GM10266 (cell line): ENCODE measurements around the gene OR4C12.
"Not testable (repeated sequence)": the region's sequence is repeated elsewhere in the genome, so short reads cannot be mapped to it uniquely, and the experiment has no call there.

ENCODE experiments used
- DNase-seq: peaks from one replicate; pipeline ENCODE4 v3.0.0; 2012; ENCODE audit errors: extremely low spot score
- TF ChIP-seq, protein P1 (sequence below): IDR thresholded peaks from 2 replicates; pipeline ENCODE4 v1.5.1; 2012; ENCODE audit warnings: mild to moderate bottlenecking, low read depth; ENCODE audit not compliant: control insufficient read depth, insufficient read depth; ENCODE audit errors: missing control alignments

OR4C12 gene

DNA sequence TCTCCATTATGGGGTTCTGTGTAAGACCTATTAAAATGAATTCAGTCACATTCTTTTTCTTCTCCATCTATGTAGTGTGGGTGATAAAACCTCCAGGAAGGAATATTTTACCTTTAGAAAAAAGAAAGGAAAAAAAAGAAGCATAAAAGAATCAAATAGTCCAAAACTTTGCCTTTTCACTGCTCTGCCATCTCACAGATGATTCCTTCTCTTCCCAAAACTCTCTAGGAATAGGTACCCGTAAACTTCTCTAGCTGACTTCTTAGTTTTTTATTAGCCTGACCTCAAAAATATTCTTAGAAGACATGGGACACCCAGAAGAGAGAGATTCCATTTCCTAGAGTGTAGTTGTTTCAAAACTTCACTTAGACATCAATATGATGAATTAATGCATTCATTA is at the start of gene OR4C12:
Gene OR4C12 (minus strand): TSS at position 101 of the 400 bp plus-strand sequence. CDS start 34 bp downstream, at position 67.
- not testable (repeated sequence) for DNase-seq

DNA sequence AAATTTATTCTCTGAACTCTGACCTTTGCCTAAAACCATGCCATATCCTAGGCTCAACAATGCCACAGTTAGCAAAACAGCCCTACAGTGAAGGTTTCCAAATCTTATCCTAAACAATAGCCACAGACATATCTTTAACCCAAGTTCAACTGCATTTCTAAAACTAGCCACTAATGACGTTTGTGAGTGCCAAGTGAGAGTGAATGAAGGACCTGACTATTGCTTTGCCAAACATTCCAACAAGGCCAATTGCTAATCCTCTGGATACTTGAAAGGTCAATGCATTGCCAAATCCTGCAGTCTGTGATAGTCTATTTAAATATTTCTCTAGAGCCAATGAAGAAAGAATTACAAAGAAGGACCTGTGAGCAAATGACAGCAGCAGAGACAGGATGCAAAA is 47.9 kb upstream of the OR4C12 start:
- no peak for DNase-seq
- TF ChIP-seq, protein P1, sequence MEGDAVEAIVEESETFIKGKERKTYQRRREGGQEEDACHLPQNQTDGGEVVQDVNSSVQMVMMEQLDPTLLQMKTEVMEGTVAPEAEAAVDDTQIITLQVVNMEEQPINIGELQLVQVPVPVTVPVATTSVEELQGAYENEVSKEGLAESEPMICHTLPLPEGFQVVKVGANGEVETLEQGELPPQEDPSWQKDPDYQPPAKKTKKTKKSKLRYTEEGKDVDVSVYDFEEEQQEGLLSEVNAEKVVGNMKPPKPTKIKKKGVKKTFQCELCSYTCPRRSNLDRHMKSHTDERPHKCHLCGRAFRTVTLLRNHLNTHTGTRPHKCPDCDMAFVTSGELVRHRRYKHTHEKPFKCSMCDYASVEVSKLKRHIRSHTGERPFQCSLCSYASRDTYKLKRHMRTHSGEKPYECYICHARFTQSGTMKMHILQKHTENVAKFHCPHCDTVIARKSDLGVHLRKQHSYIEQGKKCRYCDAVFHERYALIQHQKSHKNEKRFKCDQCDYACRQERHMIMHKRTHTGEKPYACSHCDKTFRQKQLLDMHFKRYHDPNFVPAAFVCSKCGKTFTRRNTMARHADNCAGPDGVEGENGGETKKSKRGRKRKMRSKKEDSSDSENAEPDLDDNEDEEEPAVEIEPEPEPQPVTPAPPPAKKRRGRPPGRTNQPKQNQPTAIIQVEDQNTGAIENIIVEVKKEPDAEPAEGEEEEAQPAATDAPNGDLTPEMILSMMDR = no peak

DNA sequence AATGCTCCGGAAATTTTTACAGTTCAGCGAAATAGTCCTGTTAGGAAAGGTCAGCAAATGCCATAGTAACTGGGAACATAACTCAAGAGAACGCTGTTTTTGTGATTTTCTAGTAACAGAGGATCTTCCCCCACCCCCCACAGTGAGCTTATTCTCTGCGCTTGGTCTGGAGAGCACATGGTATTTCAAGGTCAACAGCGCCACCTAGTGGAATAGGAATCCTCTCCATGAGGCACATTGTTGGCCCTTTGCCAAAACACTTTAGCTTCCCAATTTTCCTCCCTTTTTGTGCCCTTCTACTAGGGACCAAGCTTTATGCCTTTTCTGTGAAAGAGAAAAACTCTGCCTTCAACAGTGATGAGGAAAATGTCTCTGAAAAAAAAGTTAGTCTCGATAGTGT is 13.2 kb upstream of the OR4C12 start:
- no peak for DNase-seq
- TF ChIP-seq, protein P1 = peak; percentile 64

DNA sequence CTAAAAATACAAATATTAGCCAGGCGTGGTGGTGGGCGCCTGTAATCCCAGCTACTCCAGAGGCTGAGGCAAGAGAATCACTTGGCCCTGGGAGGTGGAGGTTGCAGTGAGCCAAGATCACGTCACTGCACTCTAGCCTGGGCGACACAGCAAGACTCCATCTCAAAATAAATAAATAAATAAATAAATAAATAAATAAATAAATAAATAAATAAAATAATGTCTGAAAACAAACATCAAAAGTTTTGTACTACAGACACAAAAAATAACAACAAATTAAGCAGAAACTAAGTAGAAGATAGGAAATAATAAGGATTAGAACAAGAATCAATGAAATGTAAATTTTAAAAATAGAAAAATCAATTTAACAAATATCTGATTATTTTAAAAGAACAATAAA is 8.9 kb downstream of the OR4C12 start:
- DNase-seq = not testable (repeated sequence)

DNA sequence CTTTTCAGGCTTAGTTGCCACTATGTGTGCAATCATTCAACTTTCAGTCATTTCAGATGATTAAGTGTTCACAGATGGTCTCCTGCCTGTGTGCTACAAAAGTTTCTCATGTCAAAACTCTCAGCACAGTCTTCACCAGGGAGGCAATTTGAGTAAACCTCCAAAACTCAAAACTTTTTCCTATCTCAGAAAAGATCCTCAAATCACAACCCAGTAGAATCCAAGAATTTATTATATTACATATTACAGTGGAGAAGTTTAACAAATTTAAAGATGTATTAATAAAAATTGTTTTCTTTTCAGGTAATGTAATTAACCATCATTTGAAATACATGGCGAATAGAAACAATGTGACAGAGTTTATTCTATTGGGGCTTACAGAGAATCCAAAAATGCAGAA is 30.2 kb downstream of the OR4C12 start, which contains the start of gene OR4C13:
Gene OR4C13 (plus strand): TSS at position 301 of the 400 bp plus-strand sequence. CDS start 32 bp downstream, at position 333.
- TF ChIP-seq, protein P1 = no peak
- no peak for DNase-seq

DNA sequence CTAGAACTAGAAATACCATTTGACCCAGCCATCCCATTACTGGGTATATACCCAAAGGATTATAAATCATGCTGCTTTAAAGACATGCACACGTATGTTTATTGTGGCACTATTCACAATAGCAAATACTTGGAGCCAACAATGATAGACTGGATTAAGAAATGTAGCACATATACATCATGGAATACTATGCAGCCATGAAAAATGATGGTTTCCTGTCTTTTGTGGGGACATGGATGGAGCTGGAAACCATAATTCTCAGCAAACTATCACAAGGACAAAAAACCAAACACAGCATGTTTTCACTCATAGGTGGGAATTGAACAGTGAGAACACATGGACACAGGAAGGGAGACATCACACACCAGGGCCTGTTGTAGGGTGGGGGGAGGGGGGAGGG is 33.6 kb downstream of the OR4C12 start:
- DNase-seq = not testable (repeated sequence)
